Ammon's horn (tissue), 1 donor: Measurements from ENCODE around the gene ELL.
A peak's percentile ranks its signal among the peaks of the same experiment; 100 is the strongest.

Experiments used
- DNase-seq: peaks from one replicate; pipeline ENCODE4 v3.0.0-alpha.2; 2016; ENCODE audit warnings: low spot score

ELL gene

DNA sequence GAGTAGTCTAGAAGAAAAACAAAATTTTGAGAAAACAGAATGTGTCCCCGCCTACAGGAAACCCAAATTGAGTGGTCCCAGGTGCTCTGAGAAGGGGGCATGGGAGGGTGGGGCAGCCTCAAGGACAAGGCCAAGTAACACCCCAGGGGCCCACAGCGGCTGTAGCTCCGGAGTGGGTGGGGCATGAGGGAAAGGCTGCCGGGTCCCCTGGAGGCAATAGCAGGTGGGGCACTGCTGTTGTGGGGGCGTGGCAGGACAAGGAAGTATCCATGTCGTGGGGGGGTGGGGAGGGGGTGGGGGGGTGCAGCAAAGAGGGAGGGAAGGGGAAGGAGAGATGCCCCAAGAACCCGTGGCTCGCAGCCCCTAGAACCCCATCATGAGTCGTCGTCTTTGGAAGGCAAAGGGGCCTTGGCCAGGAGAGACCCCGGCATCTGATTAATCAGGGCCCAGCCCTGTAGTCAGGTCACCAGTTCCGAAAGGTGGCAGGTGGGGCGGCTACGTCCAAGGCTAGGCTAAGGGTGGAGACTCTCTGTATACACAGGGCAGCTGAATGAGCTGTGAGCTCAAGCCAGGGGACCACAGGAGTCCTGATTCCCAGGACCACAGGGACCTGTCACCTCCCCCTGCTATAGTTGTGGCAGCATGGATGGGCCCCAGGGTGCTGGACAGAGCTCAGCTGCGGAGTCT lies 76.5 kb downstream of the ELL start:
- DNase-seq = no peak

DNA sequence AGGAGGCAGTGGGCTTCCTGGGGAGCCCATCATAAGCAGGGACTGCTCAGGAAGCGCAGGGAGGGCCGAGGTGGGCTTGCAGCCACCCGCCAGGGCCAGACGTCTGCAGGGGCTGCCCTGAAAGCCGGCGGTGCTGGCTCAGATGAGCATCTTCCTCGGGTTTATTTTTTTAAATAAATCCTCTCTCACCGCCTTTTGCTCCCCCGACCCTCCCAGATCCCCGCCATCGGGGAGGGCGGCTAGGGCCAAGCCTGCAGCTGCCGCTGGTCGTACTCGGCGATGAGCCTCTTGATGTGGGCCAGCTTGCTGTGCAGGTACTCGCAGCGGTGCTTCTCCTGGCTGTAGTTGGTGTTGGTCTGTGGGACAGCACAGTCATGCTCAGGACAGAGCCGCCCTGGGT lies 77.4 kb downstream of the ELL start:
- no peak for DNase-seq

- DNase-seq = no peak
Observed at GRCh38 chr19:18443831-18444230, 78.0 kb downstream of the ELL start.

GRCh38 chr19:18443406-18443805 lies 78.5 kb downstream of the ELL start:
- no peak for DNase-seq

GRCh38 chr19:18442941-18443340 lies 78.9 kb downstream of the ELL start:
- no peak for DNase-seq

- DNase-seq = no peak
Observed at GRCh38 chr19:18441804-18442788, 79.8 kb downstream of the ELL start.

- DNase-seq = no peak
Observed at GRCh38 chr19:18440936-18441803, 80.7 kb downstream of the ELL start.

GRCh38 chr19:18440415-18440877 lies 81.4 kb downstream of the ELL start:
- no peak for DNase-seq

- DNase-seq = no peak
Observed at GRCh38 chr19:18439910-18440237, 82.0 kb downstream of the ELL start.

DNA sequence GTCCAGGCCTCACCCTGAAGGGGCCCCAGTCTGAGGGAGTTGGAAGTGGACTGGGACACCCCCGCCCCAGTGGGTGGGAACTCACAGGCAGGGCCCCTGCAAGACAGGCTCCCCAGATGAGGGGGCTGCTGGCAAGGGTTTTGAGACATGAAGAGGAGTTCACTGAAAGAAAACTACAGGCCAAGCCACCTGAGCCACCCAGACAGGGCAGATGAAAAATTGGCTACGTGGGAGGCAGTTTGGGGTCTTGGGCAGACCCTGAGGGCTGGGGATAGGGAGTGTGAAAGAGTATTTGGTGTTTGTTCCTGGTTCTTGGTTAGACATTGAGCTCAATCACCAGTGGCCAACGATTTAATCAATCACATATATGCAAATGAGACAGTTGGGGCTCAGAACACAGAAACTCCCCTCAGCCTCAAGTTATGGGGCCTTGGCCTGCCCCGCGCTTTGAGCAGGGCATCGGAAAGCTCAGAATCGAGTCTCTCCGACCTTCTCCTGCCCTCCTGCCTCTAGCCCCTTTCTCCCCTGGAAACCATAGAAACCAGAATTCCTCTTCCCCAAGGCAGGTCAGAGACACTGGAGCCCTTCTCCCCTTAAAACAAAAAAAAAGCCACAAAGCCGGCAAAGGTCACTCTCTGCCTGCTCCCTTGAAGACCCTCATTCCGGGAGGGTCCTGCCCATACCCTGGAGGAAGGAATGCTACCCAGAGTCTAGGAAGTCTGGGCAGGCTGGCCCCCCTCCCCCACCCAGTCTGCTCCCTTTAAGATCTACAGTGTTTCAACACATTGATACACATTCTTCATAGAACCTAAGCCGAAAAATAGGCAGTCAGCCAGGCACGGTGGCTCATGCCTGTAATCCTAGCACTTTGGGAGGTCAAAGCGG lies 82.6 kb downstream of the ELL start:
- no peak for DNase-seq

DNA sequence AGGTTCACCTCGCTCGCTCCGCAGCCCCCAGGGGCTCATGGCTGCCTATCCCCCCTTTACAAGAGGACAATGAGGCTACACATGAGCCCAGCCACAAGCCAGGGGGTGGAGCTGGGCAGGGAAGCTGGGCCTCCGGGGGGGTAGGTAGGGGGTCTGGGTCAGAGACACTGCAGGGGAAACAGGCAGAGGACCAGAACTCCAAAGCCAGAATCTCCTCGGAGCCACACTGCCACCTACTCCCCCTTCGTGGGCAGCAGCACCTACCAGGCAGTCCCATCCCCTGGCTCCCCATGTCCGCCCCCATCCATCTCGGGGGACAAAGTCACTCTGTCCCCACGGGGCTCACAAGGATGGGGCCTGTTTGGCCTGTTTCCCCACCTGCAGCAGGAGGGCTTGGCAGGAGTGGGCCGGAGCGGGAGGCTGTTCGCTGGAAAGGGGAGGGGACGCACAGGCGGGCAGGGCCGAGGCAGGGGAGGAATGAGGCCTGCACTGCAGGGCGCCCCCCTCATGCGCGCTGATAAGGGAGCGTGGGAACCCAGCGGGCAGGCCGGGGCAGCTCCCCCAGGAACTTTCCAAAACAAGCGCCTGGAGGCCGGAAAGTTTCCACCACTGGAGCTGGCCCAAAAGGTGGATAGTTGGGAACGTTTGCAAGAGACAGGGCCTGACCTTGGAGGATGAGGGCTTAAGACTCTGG lies 83.4 kb downstream of the ELL start:
- no peak for DNase-seq

GRCh38 chr19:18437491-18438330 lies 84.2 kb downstream of the ELL start, which contains the start of gene ISYNA1:
ISYNA1 (minus strand) TSS chr19:18438133; CDS start chr19:18437979, 154 bp downstream.
- DNase-seq = no peak

DNA sequence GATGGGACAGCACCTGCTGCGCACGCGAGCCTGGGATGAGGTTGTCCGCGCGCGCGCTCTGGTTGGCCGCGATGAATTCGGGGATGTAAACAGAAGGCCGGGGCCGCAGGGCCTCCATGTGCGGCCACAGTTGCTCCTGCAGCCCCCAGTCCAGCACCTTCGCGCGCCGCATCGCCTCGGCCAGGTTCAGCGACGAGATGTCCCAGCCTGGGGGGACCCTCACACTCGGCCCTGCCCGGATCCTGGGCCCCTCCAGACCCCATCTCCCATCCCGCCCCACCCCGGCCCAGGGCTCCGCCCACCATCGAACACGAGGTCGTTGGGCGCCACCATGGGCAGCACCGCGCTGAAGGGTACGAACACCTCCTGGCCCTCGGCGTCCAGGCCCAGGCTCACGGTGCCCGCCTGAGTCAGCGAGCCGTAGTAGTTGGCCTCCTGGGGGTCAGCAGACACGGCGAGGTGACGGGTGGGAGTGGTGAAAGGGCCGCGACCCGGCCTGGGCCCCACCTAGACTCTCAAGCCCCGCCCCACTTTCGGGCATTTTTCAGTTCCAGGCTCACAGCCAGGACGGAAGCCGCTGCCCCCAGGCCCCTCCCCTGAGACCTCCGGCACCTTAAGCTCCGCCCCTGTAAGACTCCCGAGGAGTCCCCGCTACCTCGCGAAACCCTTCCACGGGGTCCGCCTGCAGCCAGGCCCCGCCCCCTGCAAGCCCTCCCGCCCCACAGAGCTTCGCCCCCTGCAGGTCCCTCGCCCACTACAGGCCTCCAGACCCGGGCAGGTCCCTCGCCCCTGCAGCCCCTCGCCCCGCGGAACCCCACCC lies 85.0 kb downstream of the ELL start:
- DNase-seq = peak; percentile 63

DNA sequence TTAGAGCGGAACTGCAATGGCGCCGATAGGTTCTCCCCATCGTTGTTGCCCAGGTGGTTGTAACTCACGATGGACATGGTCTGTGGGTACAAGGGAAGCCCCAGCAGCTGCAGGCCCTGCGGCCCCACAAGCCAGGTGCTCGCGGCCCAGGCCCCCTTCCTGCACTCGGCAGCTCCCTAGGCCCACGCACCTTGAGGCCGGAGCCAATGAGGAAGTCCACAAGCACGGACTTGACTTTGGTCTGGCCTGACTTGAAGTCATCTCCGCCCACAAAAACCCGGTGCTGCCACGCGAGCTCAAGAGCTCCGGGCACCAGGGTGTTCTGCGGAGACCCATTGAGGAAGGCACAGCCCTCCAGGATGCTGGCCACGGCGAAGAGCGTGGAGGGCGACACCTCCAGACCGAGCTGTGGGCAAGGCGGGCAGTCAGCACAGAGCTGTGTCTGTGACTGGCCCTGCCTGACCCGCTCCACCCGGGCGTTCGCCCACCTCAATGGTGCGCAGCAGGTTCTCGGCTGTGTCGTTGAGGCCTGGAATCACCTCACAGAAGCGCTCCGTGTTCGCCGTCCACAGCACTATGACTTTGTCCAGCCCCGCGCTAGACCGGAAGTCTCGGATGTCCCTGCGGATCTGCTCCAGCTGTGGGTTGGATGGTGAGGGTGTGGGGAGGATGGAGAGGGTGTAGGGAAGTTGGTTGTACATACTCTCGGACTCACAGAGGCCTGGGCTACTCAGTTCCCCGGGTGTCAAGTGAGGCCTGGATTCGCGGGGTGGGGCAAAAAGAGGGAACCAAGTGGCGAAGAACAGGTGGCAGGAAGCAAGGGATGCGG lies 85.8 kb downstream of the ELL start:
- no peak for DNase-seq

DNA sequence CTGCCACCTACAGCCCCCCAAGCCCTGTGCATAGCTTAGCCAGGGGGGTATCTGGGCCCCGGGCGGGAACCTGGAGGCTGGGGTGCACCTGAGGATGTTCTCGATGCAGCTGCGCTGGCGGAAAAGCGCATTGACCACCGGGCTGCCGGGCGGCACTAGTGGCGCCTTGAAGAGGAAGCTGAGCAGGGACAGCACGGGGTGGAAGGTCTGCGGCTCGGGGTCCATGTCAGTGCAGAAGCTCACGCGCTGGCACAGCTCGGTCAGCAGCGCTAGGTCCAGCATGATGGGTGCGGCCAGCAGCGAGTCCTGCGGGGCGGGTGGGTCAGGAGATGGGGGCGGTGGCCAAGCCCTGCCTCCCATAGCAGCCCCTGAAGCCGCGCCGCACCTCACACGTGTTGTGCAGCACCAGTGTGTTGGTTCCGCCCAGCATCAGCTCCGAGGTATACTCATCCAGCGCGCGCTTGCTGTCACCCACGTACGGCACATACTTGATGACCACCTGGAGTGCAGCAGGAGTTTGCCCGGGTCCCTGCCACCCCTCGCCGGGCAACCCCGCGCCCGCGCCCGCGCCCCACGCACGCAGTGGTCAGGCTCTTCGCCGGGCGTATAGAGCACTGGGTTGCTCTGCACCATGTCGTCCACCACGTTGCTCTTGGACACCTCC lies 86.6 kb downstream of the ELL start:
- DNase-seq = no peak

GRCh38 chr19:18434411-18435175 lies 87.3 kb downstream of the ELL start:
- no peak for DNase-seq
